GM12875 (cell line): ENCODE data around the gene ATP13A4.

Experiments
- H3K4me3 ChIP-seq: one replicate; pipeline ENCODE4 v1.5.1; 2011; ENCODE audit warnings: low read depth, low read length, control low read depth
- CTCF ChIP-seq: IDR thresholded peaks from 2 replicates; pipeline ENCODE4 v1.5.1; 2011; ENCODE audit warnings: low read depth, mild to moderate bottlenecking, control low read depth, inconsistent platforms, low read length, moderate library complexity, borderline replicate concordance; ENCODE audit not compliant: insufficient read depth

The ATP13A4 gene

GRCh38 chr3:193509103-193509965, 45.4 kb downstream of the ATP13A4 start:
- H3K4me3 ChIP-seq, result no peak overlapping the region
- TF ChIP-seq CTCF, result no peak

GRCh38 chr3:193508108-193508507, 46.6 kb downstream of the ATP13A4 start:
- no peak overlapping the region for H3K4me3 ChIP-seq
- TF ChIP-seq CTCF, result no peak

- no peak for TF ChIP-seq CTCF
- no peak overlapping the region for H3K4me3 ChIP-seq
These were observed 47.1 kb downstream of the ATP13A4 start for GRCh38 chr3:193507566-193507965.

GRCh38 chr3:193506921-193507320, 47.8 kb downstream of the ATP13A4 start:
- TF ChIP-seq CTCF, result no peak
- no peak overlapping the region for H3K4me3 ChIP-seq

- TF ChIP-seq CTCF, result no peak
- no peak overlapping the region for H3K4me3 ChIP-seq
These were observed 51.8 kb downstream of the ATP13A4 start for GRCh38 chr3:193502871-193503270.

GRCh38 chr3:193499801-193500485, 54.8 kb downstream of the ATP13A4 start:
- no peak overlapping the region for H3K4me3 ChIP-seq
- no peak for TF ChIP-seq CTCF
